Glomerular visceral epithelial cell (primary cell): Measurements from ENCODE around the gene DLAT.
"Not testable (repeated sequence)": the region's sequence is repeated elsewhere in the genome, so short reads cannot be mapped to it uniquely, and the experiment has no call there.

ENCODE experiments used
- DNase-seq: peaks from one replicate; pipeline ENCODE4 v3.0.0-alpha.2; 2016; ENCODE audit errors: extremely low spot score

The DLAT gene

GRCh38 chr11:112024773-112025678 is at the start of gene DLAT:
DLAT (plus strand) TSS chr11:112025408; CDS start chr11:112025473, 65 bp downstream.
- DNase-seq: peak; percentile 67

DNA sequence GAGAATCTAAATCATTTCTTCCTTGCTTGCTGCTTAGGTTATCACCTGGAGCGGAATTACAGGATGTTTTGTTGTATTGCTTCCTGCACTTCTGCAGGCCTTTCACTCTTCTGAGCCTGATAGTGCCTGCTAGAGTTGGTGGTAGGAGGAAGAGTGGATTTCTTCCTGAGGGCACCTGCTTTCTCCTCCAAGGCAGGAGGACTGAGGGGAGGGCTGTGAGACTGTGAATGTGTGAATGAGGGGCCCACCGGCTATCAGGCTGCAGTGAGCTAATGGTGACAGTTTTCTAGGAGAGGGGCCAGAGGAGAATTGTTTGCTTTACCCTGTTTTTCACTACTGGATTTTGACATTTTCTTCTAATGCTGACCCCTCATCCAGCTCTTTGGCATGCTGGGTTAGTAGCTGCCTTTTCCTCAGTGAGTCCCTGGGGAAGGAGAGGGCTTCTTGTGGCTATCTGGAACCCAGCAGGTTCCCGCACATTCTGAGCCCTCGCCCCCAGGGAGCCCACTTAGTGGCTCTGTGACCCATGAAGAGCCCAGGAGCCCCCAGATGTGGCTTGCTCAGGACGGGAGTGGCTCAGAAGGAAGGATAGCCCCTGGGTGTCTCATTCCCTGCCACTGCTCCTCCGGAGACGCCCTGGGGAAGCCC is 49.0 kb upstream of the DLAT start:
- no peak for DNase-seq

- DNase-seq: peak; percentile 22
Measured at GRCh38 chr11:111976767-111977145, 48.5 kb upstream of the DLAT start.

- peak; percentile 39 for DNase-seq
Measured at GRCh38 chr11:111977146-111978027, 47.8 kb upstream of the DLAT start.

GRCh38 chr11:111978028-111978771 is 47.0 kb upstream of the DLAT start:
- peak; percentile 69 for DNase-seq

DNA sequence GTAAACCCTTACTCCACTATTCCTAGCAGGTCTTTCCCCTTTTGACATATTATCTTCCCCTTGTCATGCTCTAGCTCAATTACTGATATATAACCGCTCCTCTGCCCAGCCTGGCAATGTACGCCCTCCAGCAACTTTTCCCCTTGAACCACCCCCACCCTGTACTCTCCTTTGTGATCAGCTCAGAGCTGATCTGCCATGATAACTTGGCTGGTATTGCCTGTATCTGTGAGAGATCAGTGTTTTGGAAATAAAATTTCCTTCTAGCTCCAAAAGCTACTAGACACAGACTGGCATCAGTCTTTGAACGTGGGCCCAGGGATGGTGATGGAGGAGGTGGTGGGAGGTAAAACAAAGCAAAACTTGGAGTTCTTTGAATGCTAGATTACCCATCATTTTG is 45.1 kb upstream of the DLAT start:
- DNase-seq: no peak

- DNase-seq: no peak
Measured at GRCh38 chr11:111981270-111981669, 43.9 kb upstream of the DLAT start.

DNA sequence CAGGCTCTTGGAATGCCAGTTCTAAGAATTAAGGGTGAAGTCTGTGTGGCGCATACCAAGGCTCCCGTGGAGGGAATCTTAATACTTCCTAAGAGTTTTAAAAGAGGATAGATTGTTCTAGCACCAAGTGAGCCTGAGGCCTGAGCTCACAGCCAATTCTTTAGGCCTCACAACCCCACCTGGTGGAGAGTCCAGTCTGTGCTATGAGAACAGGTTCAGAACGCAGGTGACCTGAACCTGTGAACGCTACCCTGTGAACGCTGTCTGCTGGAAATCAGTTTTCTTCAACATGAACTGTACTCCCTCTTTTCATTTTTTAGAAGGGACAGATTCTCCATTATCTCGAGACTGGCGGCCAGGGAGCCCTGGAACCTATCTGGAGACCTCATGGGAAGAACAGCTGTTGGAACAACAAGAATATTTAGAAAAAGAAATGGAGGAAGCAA is 43.2 kb upstream of the DLAT start:
- peak; percentile 56 for DNase-seq

GRCh38 chr11:111982541-111983186 is 42.5 kb upstream of the DLAT start:
- no peak for DNase-seq

DNA sequence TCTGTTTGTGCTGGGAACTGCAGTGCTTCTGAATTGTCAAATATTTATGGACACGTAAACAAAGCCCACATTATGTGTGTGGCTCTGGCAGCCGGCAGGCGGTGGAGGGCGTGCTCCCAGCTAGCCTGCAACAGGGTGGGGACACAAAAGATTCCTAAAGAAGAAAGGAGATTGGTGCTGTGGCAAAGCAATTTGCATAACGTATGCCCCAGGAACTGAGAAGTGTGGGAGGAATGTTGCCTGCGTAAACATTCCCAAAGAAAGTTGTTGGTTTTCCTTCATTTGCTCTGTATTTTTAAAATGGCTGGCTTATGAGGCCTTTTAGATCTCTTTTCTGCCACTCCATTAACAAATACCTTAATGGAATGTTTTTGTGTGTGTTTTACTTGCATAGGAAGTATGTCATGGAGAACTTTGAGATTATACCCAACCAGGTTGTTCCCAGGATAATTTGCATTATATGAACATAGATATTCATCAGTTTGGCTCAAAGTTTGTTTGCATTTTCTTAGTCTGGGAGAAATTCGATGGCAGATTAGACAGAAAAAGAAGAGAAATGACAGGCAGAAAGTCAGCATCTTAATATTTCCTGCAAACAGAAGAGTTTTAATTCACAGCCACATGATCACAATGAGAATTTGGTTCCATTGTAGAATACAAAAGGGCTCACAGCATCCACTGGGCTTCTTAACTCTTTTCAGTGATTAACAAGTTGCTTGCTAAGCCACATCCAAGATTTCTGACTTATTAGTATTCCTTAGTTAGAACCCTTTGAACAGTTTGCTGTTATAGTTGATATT is 41.8 kb upstream of the DLAT start:
- no peak for DNase-seq

GRCh38 chr11:111986589-111986988 is 38.6 kb upstream of the DLAT start:
- DNase-seq: no peak

GRCh38 chr11:111990381-111990780 is 34.8 kb upstream of the DLAT start:
- no peak for DNase-seq

DNA sequence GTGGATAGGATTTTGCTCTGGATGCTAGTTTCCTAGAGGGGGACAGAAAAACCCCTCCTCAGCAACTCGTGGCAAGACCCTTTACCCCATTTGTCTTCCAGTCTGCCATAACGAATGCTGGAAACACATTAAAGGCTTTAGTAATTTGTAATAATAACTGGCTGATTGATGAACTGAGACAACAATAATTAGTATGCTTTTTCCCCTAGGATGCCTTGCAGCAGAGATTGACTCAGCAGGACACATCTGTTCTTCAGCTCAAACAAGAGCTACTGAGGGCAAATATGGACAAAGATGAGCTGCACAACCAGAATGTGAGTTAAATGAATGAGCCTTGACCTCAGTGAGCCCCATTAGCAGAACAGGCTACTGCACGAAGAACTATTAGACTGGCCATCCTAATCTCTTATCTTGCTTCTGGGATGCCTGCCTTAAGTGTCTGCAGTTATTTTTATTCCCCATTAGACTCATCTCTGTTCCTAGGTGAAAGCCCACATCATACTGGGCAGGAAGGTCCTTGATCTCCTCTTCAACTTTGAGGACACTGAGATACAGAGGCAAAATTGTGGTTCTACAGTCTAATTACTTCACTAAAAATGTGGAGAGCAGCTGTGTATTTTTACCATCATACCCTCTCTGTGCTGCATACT is 32.9 kb upstream of the DLAT start:
- DNase-seq: no peak

GRCh38 chr11:111996129-111996528 is 29.1 kb upstream of the DLAT start:
- no peak for DNase-seq

- DNase-seq: not testable (repeated sequence)
Measured at GRCh38 chr11:111996669-111997068, 28.5 kb upstream of the DLAT start.

DNA sequence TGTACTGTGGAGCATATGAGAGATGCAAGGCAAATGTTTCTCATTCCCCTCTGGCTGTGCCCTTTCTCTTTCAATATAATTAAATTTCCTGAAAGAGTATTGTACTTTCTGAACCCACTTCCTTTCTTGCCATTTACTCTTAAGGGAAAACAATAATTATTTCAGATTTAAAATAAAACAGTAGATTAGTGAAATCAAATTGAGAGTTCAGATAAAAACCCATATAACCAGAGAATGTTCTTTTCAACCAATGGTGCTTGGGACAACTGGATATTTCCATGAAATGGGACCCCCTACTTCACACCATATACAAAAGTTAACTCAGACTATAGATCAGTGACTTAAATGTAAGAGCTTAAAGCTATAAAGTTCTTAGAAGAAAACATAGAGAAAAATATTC is 26.1 kb upstream of the DLAT start:
- no peak for DNase-seq

DNA sequence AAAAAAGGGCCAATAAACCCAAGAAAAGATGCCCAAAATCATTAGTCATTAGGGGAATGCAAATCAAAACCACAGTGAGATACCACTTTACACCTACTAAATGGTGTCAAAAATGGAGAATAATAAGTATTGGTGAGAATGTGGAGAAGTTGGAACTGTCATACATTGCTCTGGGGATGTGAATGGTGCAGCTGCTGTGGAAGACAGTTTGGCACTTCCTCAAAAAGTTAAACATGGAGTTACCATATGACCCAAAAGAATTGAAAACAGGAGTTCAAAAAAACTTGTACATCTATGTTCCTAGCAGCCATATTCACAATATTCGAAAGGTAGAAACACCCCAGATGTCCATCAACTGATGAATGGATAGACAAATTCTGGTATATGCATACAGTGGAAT is 24.5 kb upstream of the DLAT start:
- no peak for DNase-seq

- DNase-seq: no peak
Measured at GRCh38 chr11:112002491-112003216, 22.6 kb upstream of the DLAT start.

DNA sequence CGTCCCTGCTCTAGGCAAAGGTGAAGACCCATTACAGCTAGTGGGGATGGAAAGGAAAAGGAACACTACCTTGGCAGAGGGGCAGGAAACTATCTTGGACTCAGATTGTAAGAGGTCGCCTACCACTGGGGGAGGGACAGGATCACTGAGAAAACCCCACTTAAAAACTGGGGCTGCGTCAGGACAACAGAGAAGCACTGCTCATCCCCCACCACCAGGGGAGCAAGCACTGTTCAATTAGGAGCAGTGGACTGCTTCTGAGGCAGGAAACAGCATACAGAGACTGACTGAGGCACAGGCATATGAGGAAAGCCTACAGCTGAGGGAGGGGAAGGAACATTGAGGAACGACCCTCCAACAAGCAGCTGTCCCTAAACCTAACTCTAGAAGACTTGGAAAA is 20.8 kb upstream of the DLAT start:
- DNase-seq: no peak
